ENCODE data around the gene FXYD5.

DNA sequence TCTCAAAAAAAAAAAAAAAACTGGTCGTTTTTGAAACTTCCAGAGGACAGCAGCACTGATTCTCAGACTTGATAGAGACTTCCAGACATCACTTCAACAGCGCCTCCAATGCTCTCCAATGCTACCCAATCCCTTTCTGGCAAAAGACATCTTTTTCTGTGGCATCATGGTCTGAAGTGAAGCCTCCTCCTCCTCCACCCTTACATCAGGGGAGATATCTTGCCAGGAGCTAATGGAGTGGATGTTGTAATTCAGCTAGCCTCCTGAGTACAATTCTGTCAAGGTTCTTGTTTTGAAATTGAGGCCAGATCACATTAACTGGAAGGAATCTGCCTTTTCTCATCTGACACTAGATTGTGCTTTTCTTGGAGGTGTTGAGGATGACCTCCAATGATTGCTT is 24.2 kb downstream of the FXYD5 start:
- TF ChIP-seq, protein P1, sequence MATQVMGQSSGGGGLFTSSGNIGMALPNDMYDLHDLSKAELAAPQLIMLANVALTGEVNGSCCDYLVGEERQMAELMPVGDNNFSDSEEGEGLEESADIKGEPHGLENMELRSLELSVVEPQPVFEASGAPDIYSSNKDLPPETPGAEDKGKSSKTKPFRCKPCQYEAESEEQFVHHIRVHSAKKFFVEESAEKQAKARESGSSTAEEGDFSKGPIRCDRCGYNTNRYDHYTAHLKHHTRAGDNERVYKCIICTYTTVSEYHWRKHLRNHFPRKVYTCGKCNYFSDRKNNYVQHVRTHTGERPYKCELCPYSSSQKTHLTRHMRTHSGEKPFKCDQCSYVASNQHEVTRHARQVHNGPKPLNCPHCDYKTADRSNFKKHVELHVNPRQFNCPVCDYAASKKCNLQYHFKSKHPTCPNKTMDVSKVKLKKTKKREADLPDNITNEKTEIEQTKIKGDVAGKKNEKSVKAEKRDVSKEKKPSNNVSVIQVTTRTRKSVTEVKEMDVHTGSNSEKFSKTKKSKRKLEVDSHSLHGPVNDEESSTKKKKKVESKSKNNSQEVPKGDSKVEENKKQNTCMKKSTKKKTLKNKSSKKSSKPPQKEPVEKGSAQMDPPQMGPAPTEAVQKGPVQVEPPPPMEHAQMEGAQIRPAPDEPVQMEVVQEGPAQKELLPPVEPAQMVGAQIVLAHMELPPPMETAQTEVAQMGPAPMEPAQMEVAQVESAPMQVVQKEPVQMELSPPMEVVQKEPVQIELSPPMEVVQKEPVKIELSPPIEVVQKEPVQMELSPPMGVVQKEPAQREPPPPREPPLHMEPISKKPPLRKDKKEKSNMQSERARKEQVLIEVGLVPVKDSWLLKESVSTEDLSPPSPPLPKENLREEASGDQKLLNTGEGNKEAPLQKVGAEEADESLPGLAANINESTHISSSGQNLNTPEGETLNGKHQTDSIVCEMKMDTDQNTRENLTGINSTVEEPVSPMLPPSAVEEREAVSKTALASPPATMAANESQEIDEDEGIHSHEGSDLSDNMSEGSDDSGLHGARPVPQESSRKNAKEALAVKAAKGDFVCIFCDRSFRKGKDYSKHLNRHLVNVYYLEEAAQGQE (IDR thresholded peaks at IDR 0.05), result no peak
- TF ChIP-seq TAF1 (conservative IDR thresholded peaks at IDR 0.05), result no peak
- TF ChIP-seq, protein P2, sequence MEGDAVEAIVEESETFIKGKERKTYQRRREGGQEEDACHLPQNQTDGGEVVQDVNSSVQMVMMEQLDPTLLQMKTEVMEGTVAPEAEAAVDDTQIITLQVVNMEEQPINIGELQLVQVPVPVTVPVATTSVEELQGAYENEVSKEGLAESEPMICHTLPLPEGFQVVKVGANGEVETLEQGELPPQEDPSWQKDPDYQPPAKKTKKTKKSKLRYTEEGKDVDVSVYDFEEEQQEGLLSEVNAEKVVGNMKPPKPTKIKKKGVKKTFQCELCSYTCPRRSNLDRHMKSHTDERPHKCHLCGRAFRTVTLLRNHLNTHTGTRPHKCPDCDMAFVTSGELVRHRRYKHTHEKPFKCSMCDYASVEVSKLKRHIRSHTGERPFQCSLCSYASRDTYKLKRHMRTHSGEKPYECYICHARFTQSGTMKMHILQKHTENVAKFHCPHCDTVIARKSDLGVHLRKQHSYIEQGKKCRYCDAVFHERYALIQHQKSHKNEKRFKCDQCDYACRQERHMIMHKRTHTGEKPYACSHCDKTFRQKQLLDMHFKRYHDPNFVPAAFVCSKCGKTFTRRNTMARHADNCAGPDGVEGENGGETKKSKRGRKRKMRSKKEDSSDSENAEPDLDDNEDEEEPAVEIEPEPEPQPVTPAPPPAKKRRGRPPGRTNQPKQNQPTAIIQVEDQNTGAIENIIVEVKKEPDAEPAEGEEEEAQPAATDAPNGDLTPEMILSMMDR (IDR thresholded peaks at IDR 0.05; ENCODE audit: low read depth, low read length, missing input control), result no peak
- no peak for TF ChIP-seq GABPA (IDR thresholded peaks at IDR 0.05 in 1 of 2, conservative IDR thresholded peaks at IDR 0.05 in 1 of 2)
- no peak for TF ChIP-seq SP1 (IDR thresholded peaks at IDR 0.05)
- TF ChIP-seq, protein P3, sequence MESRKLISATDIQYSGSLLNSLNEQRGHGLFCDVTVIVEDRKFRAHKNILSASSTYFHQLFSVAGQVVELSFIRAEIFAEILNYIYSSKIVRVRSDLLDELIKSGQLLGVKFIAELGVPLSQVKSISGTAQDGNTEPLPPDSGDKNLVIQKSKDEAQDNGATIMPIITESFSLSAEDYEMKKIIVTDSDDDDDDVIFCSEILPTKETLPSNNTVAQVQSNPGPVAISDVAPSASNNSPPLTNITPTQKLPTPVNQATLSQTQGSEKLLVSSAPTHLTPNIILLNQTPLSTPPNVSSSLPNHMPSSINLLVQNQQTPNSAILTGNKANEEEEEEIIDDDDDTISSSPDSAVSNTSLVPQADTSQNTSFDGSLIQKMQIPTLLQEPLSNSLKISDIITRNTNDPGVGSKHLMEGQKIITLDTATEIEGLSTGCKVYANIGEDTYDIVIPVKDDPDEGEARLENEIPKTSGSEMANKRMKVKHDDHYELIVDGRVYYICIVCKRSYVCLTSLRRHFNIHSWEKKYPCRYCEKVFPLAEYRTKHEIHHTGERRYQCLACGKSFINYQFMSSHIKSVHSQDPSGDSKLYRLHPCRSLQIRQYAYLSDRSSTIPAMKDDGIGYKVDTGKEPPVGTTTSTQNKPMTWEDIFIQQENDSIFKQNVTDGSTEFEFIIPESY (IDR thresholded peaks at IDR 0.05), result no peak
- TF ChIP-seq FOXA2 (IDR thresholded peaks at IDR 0.05), result no peak
- TF ChIP-seq, protein P4, sequence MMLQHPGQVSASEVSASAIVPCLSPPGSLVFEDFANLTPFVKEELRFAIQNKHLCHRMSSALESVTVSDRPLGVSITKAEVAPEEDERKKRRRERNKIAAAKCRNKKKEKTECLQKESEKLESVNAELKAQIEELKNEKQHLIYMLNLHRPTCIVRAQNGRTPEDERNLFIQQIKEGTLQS (IDR thresholded peaks at IDR 0.05), result no peak
- no peak for TF ChIP-seq RAD21 (IDR thresholded peaks at IDR 0.05)
- TF ChIP-seq, protein P5, sequence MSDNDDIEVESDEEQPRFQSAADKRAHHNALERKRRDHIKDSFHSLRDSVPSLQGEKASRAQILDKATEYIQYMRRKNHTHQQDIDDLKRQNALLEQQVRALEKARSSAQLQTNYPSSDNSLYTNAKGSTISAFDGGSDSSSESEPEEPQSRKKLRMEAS (IDR thresholded peaks at IDR 0.05), result no peak
- no peak for TF ChIP-seq EGR1 (IDR thresholded peaks at IDR 0.05; ENCODE audit: low read depth in 2 of 2)

All from liver (tissue), 3 donors.